ENCODE results near the gene PLCB4. TPM values are rescaled to one million over a fixed set of nuclear protein-coding genes. Genes with fewer than 3 reads are reported as not detected.

The PLCB4 gene
- total RNA-seq, 1 experiment from 2014 or later, result 12.6 TPM

DNA sequence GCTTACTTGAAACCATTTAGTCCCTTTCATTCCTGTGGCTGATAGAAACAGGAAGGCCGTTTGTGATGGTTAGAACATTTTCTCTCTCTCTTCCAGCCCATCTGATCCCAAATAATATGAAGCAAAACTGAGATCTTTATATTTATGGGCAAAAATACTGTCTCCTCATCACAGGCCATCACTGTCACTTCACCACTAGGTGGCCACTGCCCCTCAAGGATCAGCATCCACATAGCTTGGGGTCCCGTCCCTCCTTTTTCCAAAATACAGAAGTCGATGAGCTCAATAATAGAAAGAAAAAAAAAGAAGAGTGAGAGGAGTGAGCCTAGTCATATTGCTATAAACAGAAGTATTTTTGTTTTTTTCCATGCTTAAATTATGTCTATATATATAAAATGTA is 399.1 kb downstream of the PLCB4 start:
- POLR2A ChIA-PET, result interaction anchor here (0.7 to 1.0 kb wide), 2 partner anchors 145 to 305 kb away, joined by 3 read pairs; no protein-coding TSS in a partner anchor

DNA sequence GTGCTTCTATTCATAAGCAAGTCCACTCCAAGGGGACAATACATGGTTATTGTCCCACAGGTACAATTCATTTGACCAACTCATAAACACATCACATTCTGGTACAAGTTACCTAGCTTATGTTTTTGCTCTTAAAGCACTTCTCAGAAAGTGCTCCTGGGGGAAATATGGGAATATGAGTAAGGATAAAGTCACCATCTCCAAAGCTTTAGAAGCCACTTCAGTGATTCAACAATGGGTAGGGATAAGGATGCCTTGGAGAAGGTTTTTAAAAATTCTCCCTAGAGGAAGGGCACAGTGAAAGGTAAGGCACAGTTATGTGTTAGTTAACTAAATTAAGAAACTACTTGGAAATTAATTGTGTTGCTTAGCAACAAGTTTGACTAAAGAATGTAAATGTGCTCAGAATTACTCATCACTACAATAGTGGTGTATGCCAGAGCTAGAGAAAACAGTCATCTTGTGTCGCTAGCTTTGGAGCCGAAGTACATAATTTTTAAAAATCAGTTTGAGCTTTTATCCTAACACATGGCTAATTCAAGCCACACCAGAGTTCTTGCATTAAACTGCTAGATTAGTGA is 406.0 kb downstream of the PLCB4 start:
- Mint-ChIP-seq H3K27ac (no peak overlapping the region), H3K4me1 (no peaks in the 10 kb centered on the region), H3K9me3 (no peaks in the 10 kb centered on the region), H3K36me3 (no peaks in the 10 kb centered on the region), H3K4me3 (no peak overlapping the region), H3K27me3 (ENCODE audit: low read depth) (no peaks in the 10 kb centered on the region)
- ATAC-seq (no peak), DNase-seq (ENCODE audit: low spot score) (no peak)
- ChIA-PET CTCF (interaction anchor here (2.4 kb wide), 1 partner anchor 135 kb away, joined by 8 read pairs; no protein-coding TSS in a partner anchor), POLR2A (no interaction called here)
- TF ChIP-seq, protein P1, sequence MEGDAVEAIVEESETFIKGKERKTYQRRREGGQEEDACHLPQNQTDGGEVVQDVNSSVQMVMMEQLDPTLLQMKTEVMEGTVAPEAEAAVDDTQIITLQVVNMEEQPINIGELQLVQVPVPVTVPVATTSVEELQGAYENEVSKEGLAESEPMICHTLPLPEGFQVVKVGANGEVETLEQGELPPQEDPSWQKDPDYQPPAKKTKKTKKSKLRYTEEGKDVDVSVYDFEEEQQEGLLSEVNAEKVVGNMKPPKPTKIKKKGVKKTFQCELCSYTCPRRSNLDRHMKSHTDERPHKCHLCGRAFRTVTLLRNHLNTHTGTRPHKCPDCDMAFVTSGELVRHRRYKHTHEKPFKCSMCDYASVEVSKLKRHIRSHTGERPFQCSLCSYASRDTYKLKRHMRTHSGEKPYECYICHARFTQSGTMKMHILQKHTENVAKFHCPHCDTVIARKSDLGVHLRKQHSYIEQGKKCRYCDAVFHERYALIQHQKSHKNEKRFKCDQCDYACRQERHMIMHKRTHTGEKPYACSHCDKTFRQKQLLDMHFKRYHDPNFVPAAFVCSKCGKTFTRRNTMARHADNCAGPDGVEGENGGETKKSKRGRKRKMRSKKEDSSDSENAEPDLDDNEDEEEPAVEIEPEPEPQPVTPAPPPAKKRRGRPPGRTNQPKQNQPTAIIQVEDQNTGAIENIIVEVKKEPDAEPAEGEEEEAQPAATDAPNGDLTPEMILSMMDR (IDR thresholded peaks at IDR 0.05), result no peak
- no peak for TF ChIP-seq FOXJ3 (CRISPR knock-in tag; IDR thresholded peaks at IDR 0.05; ENCODE audit: borderline replicate concordance)

More for the DNA sequence above, 399.1 kb downstream of the PLCB4 start:
- CTCF ChIA-PET, result interaction anchor here (0.6 to 2.1 kb wide), 40 partner anchors 8 to 782 kb away, joined by 3 to 62 read pairs (median 4); partner anchors contain the start of gene LAMP5
- peak; percentile 40 for DNase-seq (ENCODE audit: low spot score)
- no peaks in the 10 kb centered on the region for H3K27me3 Mint-ChIP-seq (ENCODE audit: low read depth)
- H3K4me1 Mint-ChIP-seq, result no peaks in the 10 kb centered on the region
- peaks cover 2% of the 10 kb centered on the region; the same call in 1 of the 2 replicates for H3K36me3 Mint-ChIP-seq
- H3K27ac Mint-ChIP-seq, result no peak overlapping the region
- H3K4me3 Mint-ChIP-seq, result no peak overlapping the region
- TF ChIP-seq, protein P2, sequence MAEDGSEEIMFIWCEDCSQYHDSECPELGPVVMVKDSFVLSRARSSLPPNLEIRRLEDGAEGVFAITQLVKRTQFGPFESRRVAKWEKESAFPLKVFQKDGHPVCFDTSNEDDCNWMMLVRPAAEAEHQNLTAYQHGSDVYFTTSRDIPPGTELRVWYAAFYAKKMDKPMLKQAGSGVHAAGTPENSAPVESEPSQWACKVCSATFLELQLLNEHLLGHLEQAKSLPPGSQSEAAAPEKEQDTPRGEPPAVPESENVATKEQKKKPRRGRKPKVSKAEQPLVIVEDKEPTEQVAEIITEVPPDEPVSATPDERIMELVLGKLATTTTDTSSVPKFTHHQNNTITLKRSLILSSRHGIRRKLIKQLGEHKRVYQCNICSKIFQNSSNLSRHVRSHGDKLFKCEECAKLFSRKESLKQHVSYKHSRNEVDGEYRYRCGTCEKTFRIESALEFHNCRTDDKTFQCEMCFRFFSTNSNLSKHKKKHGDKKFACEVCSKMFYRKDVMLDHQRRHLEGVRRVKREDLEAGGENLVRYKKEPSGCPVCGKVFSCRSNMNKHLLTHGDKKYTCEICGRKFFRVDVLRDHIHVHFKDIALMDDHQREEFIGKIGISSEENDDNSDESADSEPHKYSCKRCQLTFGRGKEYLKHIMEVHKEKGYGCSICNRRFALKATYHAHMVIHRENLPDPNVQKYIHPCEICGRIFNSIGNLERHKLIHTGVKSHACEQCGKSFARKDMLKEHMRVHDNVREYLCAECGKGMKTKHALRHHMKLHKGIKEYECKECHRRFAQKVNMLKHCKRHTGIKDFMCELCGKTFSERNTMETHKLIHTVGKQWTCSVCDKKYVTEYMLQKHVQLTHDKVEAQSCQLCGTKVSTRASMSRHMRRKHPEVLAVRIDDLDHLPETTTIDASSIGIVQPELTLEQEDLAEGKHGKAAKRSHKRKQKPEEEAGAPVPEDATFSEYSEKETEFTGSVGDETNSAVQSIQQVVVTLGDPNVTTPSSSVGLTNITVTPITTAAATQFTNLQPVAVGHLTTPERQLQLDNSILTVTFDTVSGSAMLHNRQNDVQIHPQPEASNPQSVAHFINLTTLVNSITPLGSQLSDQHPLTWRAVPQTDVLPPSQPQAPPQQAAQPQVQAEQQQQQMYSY (CRISPR knock-in tag; IDR thresholded peaks at IDR 0.05), result no peak
- TF ChIP-seq, protein P1 (IDR thresholded peaks at IDR 0.05), result peak; percentile 66
- ATAC-seq, result peak; percentile 74
- H3K9me3 Mint-ChIP-seq, result peaks cover 17% of the 10 kb centered on the region

DNA sequence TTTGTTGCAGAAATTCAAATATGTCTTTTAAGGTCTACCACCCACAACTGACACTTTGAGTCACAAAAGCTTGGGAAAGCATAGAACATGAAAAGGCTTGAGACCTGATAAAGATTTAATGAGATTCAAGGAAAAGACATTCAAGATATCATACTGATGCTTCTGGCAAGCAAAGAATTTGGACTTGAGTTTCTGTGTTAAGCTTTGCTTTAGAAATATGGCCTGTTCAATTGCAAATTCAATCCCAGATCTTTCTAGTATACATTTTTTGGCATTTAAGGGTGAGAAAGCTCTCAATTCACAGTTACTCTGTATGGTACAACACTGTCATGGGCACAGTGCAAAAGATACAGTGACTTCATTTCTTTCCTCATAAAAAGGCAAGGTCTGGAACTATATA is 406.6 kb downstream of the PLCB4 start:
- Mint-ChIP-seq H3K36me3 (no peaks in the 10 kb centered on the region), H3K4me3 (no peak overlapping the region), H3K27ac (no peak overlapping the region), H3K4me1 (no peaks in the 10 kb centered on the region), H3K27me3 (ENCODE audit: low read depth) (no peaks in the 10 kb centered on the region), H3K9me3 (no peaks in the 10 kb centered on the region)
- POLR2A ChIA-PET, result no interaction called here
- CTCF ChIA-PET, result interaction anchor here (1.3 to 2.4 kb wide), 2 partner anchors 7 to 134 kb away, joined by 4 to 8 read pairs; no protein-coding TSS in a partner anchor
- DNase-seq (ENCODE audit: low spot score) (no peak), ATAC-seq (no peak)
- TF ChIP-seq, protein P3, sequence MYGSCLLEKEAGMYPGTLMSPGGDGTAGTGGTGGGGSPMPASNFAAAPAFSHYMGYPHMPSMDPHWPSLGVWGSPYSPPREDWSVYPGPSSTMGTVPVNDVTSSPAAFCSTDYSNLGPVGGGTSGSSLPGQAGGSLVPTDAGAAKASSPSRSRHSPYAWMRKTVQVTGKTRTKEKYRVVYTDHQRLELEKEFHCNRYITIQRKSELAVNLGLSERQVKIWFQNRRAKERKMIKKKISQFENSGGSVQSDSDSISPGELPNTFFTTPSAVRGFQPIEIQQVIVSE (CRISPR knock-in tag; IDR thresholded peaks at IDR 0.05; ENCODE audit: borderline replicate concordance), result no peak
- TF ChIP-seq SP1 (CRISPR knock-in tag; conservative IDR thresholded peaks at IDR 0.05), result no peak
- no peak for TF ChIP-seq FOXP1 (CRISPR knock-in tag; IDR thresholded peaks at IDR 0.05; ENCODE audit: borderline replicate concordance)

DNA sequence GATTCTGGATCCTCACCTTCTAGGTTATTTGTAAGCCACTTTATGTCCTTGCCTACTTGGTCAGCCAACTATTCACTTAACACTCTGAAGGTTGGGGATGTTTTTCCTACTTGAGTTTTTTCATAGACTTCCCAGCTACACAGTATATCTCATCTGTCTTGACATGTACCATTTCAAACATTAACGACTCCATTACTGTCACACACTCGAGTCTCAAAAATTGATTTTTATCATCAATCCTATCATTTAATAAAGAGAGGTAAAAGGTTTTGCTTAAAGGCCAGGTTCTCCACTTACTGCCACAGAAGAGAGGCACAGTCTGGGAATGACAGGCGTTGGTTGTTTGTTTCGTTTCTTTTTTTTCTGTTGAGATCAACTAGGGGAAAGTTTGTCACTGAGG is 407.3 kb downstream of the PLCB4 start:
- ChIA-PET POLR2A (no interaction called here), CTCF (interaction anchor here (1.0 to 2.4 kb wide), 3 partner anchors 8 to 134 kb away, joined by 3 to 8 read pairs (median 4); no protein-coding TSS in a partner anchor)
- Mint-ChIP-seq H3K9me3 (no peaks in the 10 kb centered on the region), H3K4me1 (no peaks in the 10 kb centered on the region), H3K36me3 (no peaks in the 10 kb centered on the region), H3K27ac (no peak overlapping the region), H3K4me3 (no peak overlapping the region), H3K27me3 (ENCODE audit: low read depth) (no peaks in the 10 kb centered on the region)
- no peak for DNase-seq (ENCODE audit: low spot score)
- no peak for TF ChIP-seq FOXP1 (CRISPR knock-in tag; IDR thresholded peaks at IDR 0.05; ENCODE audit: borderline replicate concordance)
- TF ChIP-seq ATF1 (CRISPR knock-in tag; IDR thresholded peaks at IDR 0.05), result no peak
- TF ChIP-seq, protein P4, sequence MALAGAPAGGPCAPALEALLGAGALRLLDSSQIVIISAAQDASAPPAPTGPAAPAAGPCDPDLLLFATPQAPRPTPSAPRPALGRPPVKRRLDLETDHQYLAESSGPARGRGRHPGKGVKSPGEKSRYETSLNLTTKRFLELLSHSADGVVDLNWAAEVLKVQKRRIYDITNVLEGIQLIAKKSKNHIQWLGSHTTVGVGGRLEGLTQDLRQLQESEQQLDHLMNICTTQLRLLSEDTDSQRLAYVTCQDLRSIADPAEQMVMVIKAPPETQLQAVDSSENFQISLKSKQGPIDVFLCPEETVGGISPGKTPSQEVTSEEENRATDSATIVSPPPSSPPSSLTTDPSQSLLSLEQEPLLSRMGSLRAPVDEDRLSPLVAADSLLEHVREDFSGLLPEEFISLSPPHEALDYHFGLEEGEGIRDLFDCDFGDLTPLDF (CRISPR knock-in tag; IDR thresholded peaks at IDR 0.05), result no peak
- no peak for TF ChIP-seq HMGA2 (CRISPR knock-in tag; IDR thresholded peaks at IDR 0.05)
- TF ChIP-seq, protein P2 (CRISPR knock-in tag; IDR thresholded peaks at IDR 0.05), result no peak
- TF ChIP-seq RELA (CRISPR knock-in tag; IDR thresholded peaks at IDR 0.05; ENCODE audit: borderline replicate concordance), result no peak
- TF ChIP-seq, protein P5, sequence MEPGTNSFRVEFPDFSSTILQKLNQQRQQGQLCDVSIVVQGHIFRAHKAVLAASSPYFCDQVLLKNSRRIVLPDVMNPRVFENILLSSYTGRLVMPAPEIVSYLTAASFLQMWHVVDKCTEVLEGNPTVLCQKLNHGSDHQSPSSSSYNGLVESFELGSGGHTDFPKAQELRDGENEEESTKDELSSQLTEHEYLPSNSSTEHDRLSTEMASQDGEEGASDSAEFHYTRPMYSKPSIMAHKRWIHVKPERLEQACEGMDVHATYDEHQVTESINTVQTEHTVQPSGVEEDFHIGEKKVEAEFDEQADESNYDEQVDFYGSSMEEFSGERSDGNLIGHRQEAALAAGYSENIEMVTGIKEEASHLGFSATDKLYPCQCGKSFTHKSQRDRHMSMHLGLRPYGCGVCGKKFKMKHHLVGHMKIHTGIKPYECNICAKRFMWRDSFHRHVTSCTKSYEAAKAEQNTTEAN (CRISPR knock-in tag; IDR thresholded peaks at IDR 0.05), result no peak
- ATAC-seq, result no peak

Data from WTC11 (cell line).